ENCODE results near the gene MYH14.

The MYH14 gene

GRCh38 chr19:50277966-50278580, 74.7 kb downstream of the MYH14 start:
- DNase-seq (ENCODE audit: low read depth) = no peak
- no peak overlapping the region for H3K4me3 ChIP-seq (ENCODE audit: low read depth, low read length)

GRCh38 chr19:50280074-50280473, 76.7 kb downstream of the MYH14 start:
- no peak overlapping the region for H3K4me3 ChIP-seq (ENCODE audit: low read depth, low read length)

GRCh38 chr19:50280983-50281382, 77.6 kb downstream of the MYH14 start:
- no peak for DNase-seq (ENCODE audit: low read depth)
- H3K4me3 ChIP-seq (ENCODE audit: low read depth, low read length) = no peak overlapping the region

More at GRCh38 chr19:50280074-50280473, 76.7 kb downstream of the MYH14 start:
- DNase-seq (ENCODE audit: low read depth) = no peak

GRCh38 chr19:50281491-50281890, 78.1 kb downstream of the MYH14 start:
- H3K4me3 ChIP-seq (ENCODE audit: low read depth, low read length) = no peak overlapping the region
- no peak for DNase-seq (ENCODE audit: low read depth)

- DNase-seq (ENCODE audit: low read depth) = no peak
- H3K4me3 ChIP-seq (ENCODE audit: low read depth, low read length) = no peak overlapping the region
Observed at GRCh38 chr19:50285833-50286232, 82.4 kb downstream of the MYH14 start.

- no peak overlapping the region for H3K4me3 ChIP-seq (ENCODE audit: low read depth, low read length)
- no peak for DNase-seq (ENCODE audit: low read depth)
Observed at GRCh38 chr19:50286443-50286842, 83.0 kb downstream of the MYH14 start.

- H3K4me3 ChIP-seq (ENCODE audit: low read depth, low read length) = no peak overlapping the region
- no peak for DNase-seq (ENCODE audit: low read depth)
Observed at GRCh38 chr19:50287331-50287730, 83.9 kb downstream of the MYH14 start.

GRCh38 chr19:50288954-50289353, 85.5 kb downstream of the MYH14 start:
- no peak overlapping the region for H3K4me3 ChIP-seq (ENCODE audit: low read depth, low read length)
- DNase-seq (ENCODE audit: low read depth) = no peak

GRCh38 chr19:50290011-50290410, 86.6 kb downstream of the MYH14 start:
- H3K4me3 ChIP-seq (ENCODE audit: low read depth, low read length) = no peak overlapping the region
- DNase-seq (ENCODE audit: low read depth) = no peak

- H3K4me3 ChIP-seq (ENCODE audit: low read depth, low read length) = no peak overlapping the region
- no peak for DNase-seq (ENCODE audit: low read depth)
Observed at GRCh38 chr19:50290775-50291174, 87.4 kb downstream of the MYH14 start.

GRCh38 chr19:50292216-50292827, 88.9 kb downstream of the MYH14 start:
- DNase-seq (ENCODE audit: low read depth) = no peak
- no peak overlapping the region for H3K4me3 ChIP-seq (ENCODE audit: low read depth, low read length)

- no peak for DNase-seq (ENCODE audit: low read depth)
- no peak overlapping the region for H3K4me3 ChIP-seq (ENCODE audit: low read depth, low read length)
Observed at GRCh38 chr19:50293263-50294004, 90.0 kb downstream of the MYH14 start.

GRCh38 chr19:50300051-50300450, 96.6 kb downstream of the MYH14 start:
- DNase-seq (ENCODE audit: low read depth) = peak; percentile 8
- no peak overlapping the region for H3K4me3 ChIP-seq (ENCODE audit: low read depth, low read length)

- no peak overlapping the region for H3K4me3 ChIP-seq (ENCODE audit: low read depth, low read length)
- peak; percentile 36 for DNase-seq (ENCODE audit: low read depth)
Observed at GRCh38 chr19:50300814-50301606, 97.6 kb downstream of the MYH14 start.

GRCh38 chr19:50301607-50301971, 98.2 kb downstream of the MYH14 start:
- H3K4me3 ChIP-seq (ENCODE audit: low read depth, low read length) = no peak overlapping the region
- no peak for DNase-seq (ENCODE audit: low read depth)

- DNase-seq (ENCODE audit: low read depth) = no peak
- no peak overlapping the region for H3K4me3 ChIP-seq (ENCODE audit: low read depth, low read length)
Observed at GRCh38 chr19:50303558-50303957, 100.1 kb downstream of the MYH14 start.

GRCh38 chr19:50308991-50309390, 105.6 kb downstream of the MYH14 start:
- no peak for DNase-seq (ENCODE audit: low read depth)

GRCh38 chr19:50309396-50310125, 106.1 kb downstream of the MYH14 start:
- no peak for DNase-seq (ENCODE audit: low read depth)

More at GRCh38 chr19:50308991-50309390, 105.6 kb downstream of the MYH14 start:
- no peak overlapping the region for H3K4me3 ChIP-seq (ENCODE audit: low read depth, low read length)

GRCh38 chr19:50310759-50311465, 107.5 kb downstream of the MYH14 start:
- no peak for DNase-seq (ENCODE audit: low read depth)
- no peak overlapping the region for H3K4me3 ChIP-seq (ENCODE audit: low read depth, low read length)

More at GRCh38 chr19:50309396-50310125, 106.1 kb downstream of the MYH14 start:
- H3K4me3 ChIP-seq (ENCODE audit: low read depth, low read length) = no peak overlapping the region

All from skeletal muscle cell (primary cell).